Tracheal epithelial cell (primary cell): ENCODE data around the gene ORC6. TPM values are rescaled to one million over a fixed set of nuclear protein-coding genes. Genes with fewer than 3 reads are reported as not detected.

Experiments used
- total RNA-seq: library from RNA; depleted of rRNA; stranded (reverse); fragments of >200 nt; gene quantifications from 2 replicates; pipeline ENCODE4 v1.2.1, GENCODE V29; 2014

Gene ORC6, protein sequence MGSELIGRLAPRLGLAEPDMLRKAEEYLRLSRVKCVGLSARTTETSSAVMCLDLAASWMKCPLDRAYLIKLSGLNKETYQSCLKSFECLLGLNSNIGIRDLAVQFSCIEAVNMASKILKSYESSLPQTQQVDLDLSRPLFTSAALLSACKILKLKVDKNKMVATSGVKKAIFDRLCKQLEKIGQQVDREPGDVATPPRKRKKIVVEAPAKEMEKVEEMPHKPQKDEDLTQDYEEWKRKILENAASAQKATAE
- 1.7 and 2.4 TPM in 2 replicates for total RNA-seq

DNA sequence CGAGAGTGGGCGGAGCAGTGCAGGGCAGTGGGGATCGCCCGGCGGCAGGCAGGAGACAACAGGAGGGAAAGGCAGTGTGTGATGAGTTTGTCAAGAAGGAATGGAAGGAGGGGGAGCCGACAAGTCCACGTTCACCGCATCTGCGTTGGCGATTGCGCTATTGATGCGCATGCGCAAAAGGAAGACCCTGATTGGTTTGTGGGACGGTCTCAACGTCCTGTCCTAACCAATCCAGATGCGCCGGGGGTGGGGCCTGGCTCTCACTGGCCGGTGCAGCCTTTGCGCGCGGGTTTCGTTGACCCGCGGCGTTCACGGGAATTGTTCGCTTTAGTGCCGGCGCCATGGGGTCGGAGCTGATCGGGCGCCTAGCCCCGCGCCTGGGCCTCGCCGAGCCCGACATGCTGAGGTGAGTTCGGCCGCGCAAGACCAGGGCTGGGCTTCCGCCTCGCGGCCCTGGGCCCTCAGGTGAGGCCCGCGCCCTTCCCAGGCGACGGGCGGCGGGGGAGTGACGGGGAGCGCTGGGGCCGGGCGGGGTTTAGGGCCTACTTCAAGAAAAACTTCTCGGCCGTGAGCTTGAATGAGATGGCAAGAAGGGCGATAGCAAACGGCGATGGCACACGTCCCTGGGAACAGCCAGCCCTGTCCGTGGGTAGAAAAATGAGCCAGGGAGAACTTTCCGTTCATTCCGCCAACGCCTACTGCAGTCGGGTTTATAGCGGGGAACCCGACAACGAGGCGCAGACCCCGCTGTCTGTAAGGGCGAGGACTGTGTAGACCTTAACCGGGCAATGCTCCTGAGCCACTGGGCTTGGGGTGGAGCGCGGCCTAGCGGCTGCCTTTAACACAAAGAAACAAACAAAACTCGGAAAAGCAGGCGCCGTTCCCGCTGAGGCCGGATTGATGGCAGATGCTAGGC lies at the start of gene ORC6:
ORC6 (plus strand) TSS at position 295 of the 916 bp plus-strand sequence; CDS start at position 342, 47 bp downstream.

DNA sequence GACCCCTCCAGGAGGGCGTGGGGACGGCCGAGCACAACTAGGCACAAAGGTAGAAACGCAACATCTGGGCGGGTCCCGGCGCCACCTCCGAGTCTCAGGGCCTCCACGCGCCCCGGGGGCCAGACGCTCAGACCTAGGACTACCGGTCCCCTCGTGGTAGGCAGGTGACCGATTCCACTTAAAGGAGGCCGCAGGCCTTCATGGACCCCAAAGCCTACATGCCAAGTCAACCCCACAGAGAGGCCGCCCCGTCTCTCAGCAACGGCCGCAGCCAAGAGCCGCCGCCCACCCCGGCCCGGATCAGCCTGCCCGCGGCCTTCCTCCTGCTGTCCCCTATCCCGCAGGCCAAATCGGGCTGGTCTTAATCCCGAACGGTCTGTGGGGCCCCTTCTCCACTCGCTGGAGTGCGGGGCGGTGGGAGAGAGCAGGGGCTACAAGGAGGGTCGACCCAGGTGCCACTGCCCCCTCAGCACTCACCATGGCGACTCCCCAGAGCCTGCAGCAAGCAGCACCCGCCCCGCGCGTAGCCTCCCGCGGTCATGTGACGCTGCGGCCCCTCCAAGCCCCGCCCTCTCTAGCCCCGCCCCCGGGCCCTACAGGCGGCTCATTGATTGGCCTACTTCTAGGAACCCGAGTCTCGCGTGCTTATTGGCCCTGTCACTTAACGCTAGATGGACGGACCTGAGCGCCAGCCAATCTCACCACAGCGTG lies 650 bp upstream of the ORC6 start, which contains the start of gene VPS35:
VPS35 (minus strand) TSS at position 525 of the 711 bp plus-strand sequence; CDS start at position 480, 45 bp downstream.

Other genes with a start within 250 kb of the ORC6 start
- gene SHCBP1, start 68.3 kb upstream of the ORC6 start, total RNA-seq, result 0.43 and 1.2 TPM in 2 replicates
- gene VPS35, start 481 bp upstream of the ORC6 start, total RNA-seq, result 147 and 163 TPM in 2 replicates
- gene MYLK3, start 58.7 kb downstream of the ORC6 start, total RNA-seq, result under 0.01 TPM in 2 replicates
- 6.0 and 6.6 TPM in 2 replicates for gene C16orf87, start 141.5 kb downstream of the ORC6 start, total RNA-seq
- gene GPT2, start 194.7 kb downstream of the ORC6 start, total RNA-seq, result 48.8 and 56.4 TPM in 2 replicates